Neural crest cell (in vitro differentiated cells): ENCODE results near the gene TWSG1. TPM values are rescaled to one million over a fixed set of nuclear protein-coding genes. Genes with fewer than 3 reads are reported as not detected.
A peak's percentile ranks its signal among the peaks of the same experiment; 100 is the strongest.
"Not testable (repeated sequence)": the region's sequence is repeated elsewhere in the genome, so short reads cannot be mapped to it uniquely, and the experiment has no call there.

Experiments used
- DNase-seq: peaks from one replicate; pipeline ENCODE4 v3.0.0; 2021; ENCODE audit warnings: low read depth, mixed read lengths, low spot score
- H3K27ac Mint-ChIP-seq: one replicate; pipeline ENCODE4 v1.8.0; 2021; ENCODE audit warnings: mild to moderate bottlenecking, mixed read lengths; ENCODE audit not compliant: unreplicated experiment
- H3K27me3 Mint-ChIP-seq: 2 replicates; pipeline ENCODE4 v1.8.0; 2021; ENCODE audit warnings: low read depth, mild to moderate bottlenecking, mixed read lengths
- H3K36me3 Mint-ChIP-seq: 2 replicates; pipeline ENCODE4 v1.8.0; 2021; ENCODE audit warnings: low read depth, mild to moderate bottlenecking, mixed read lengths
- H3K4me1 Mint-ChIP-seq: 2 replicates; pipeline ENCODE4 v1.8.0; 2021; ENCODE audit warnings: mixed read lengths
- H3K4me3 Mint-ChIP-seq: one replicate; pipeline ENCODE4 v1.8.0; 2021; ENCODE audit warnings: mild to moderate bottlenecking, mixed read lengths
- H3K9me3 Mint-ChIP-seq: 2 replicates; pipeline ENCODE4 v1.8.0; 2021; ENCODE audit warnings: mixed read lengths
- CTCF ChIP-seq: fragments of 200-600 bp; sonication (generic); conservative IDR thresholded peaks from 2 replicates; pipeline ENCODE4 v1.5.0; 2021; ENCODE audit warnings: antibody characterized with exemption, mild to moderate bottlenecking
- total RNA-seq: library from RNA; stranded (reverse); gene quantifications from 2 replicates; pipeline ENCODE4 v1.2.1, GENCODE V29; 2021

Gene TWSG1
- total RNA-seq, 1 donor from 2014 or later, result 50.4 TPM

GRCh38 chr18:9387891-9388290 is 53.3 kb downstream of the TWSG1 start:
- Mint-ChIP-seq H3K9me3 (peaks cover 8% of the 10 kb centered on the region), H3K4me3 (no peak overlapping the region), H3K27ac (peak overlapping the region; percentile 6), H3K36me3 (peaks cover 42% of the 10 kb centered on the region), H3K27me3 (no peaks in the 10 kb centered on the region), H3K4me1 (peaks cover 7% of the 10 kb centered on the region)
- DNase-seq, result no peak
- no peak for TF ChIP-seq CTCF

GRCh38 chr18:9389706-9390105 is 55.1 kb downstream of the TWSG1 start:
- Mint-ChIP-seq H3K27me3 (no peaks in the 10 kb centered on the region), H3K27ac (no peak overlapping the region), H3K4me3 (no peak overlapping the region), H3K36me3 (peaks cover 45% of the 10 kb centered on the region), H3K9me3 (peaks cover 8% of the 10 kb centered on the region), H3K4me1 (peaks cover 7% of the 10 kb centered on the region)
- no peak for DNase-seq
- TF ChIP-seq CTCF, result no peak

GRCh38 chr18:9392726-9393125 is 58.2 kb downstream of the TWSG1 start:
- H3K27me3 Mint-ChIP-seq, result no peaks in the 10 kb centered on the region
- no peak for DNase-seq
- H3K9me3 Mint-ChIP-seq, result peaks cover 8% of the 10 kb centered on the region
- H3K4me3 Mint-ChIP-seq, result no peak overlapping the region
- peaks cover 5% of the 10 kb centered on the region for H3K4me1 Mint-ChIP-seq
- no peak for TF ChIP-seq CTCF
- no peak overlapping the region for H3K27ac Mint-ChIP-seq
- H3K36me3 Mint-ChIP-seq, result peaks cover 55% of the 10 kb centered on the region

GRCh38 chr18:9394046-9394445 is 59.5 kb downstream of the TWSG1 start:
- TF ChIP-seq CTCF, result no peak
- Mint-ChIP-seq H3K4me1 (no peaks in the 10 kb centered on the region), H3K36me3 (peaks cover 52% of the 10 kb centered on the region), H3K9me3 (peaks cover 8% of the 10 kb centered on the region), H3K4me3 (no peak overlapping the region), H3K27ac (no peak overlapping the region), H3K27me3 (no peaks in the 10 kb centered on the region)
- DNase-seq, result no peak

- Mint-ChIP-seq H3K36me3 (peaks cover 22% of the 10 kb centered on the region), H3K4me1 (no peaks in the 10 kb centered on the region), H3K27ac (no peak overlapping the region), H3K9me3 (peaks cover 3% of the 10 kb centered on the region), H3K4me3 (no peak overlapping the region), H3K27me3 (no peaks in the 10 kb centered on the region)
- no peak for TF ChIP-seq CTCF
- DNase-seq, result no peak
These were observed 65.6 kb downstream of the TWSG1 start for GRCh38 chr18:9400197-9400596.

- H3K9me3 Mint-ChIP-seq, result peaks cover 3% of the 10 kb centered on the region
- no peak overlapping the region for H3K4me3 Mint-ChIP-seq
- peaks cover 24% of the 10 kb centered on the region for H3K36me3 Mint-ChIP-seq
- no peaks in the 10 kb centered on the region for H3K4me1 Mint-ChIP-seq
- no peak overlapping the region for H3K27ac Mint-ChIP-seq
- no peaks in the 10 kb centered on the region for H3K27me3 Mint-ChIP-seq
- no peak for DNase-seq
- no peak for TF ChIP-seq CTCF
These were observed 66.6 kb downstream of the TWSG1 start for GRCh38 chr18:9401176-9401575.

- H3K27me3 Mint-ChIP-seq, DNase-seq, H3K4me3 Mint-ChIP-seq, H3K27ac Mint-ChIP-seq, H3K4me1 Mint-ChIP-seq, H3K9me3 Mint-ChIP-seq: not testable (repeated sequence)
- H3K36me3 Mint-ChIP-seq, result peaks cover 17% of the 10 kb centered on the region
These were observed 67.9 kb downstream of the TWSG1 start for GRCh38 chr18:9402358-9403007.
